Measurements from ENCODE around the gene PPP6R3.
A peak's percentile ranks its signal among the peaks of the same experiment; 100 is the strongest.
"Not testable (repeated sequence)": the region's sequence is repeated elsewhere in the genome, so short reads cannot be mapped to it uniquely, and the experiment has no call there.

The PPP6R3 gene

DNA sequence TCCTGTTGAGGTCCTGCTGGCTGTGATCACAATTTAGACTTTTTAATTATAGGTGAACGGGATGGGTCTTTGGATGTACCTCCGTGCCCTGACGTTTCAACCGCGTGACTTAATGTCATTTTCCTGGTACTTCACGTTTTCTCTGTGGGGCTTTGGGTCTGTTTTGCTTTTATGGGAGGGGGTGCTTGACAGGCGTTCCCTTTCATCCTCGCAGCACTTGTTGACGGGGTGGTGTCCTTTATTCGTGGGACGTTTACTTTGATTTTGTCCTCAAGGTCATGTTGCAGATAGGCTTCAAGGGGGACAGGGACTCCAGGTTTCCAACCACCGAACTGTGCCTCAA lies 994 bp downstream of the PPP6R3 start:
- no peaks in the 10 kb centered on the region for H3K27me3 ChIP-seq (ENCODE audit: control insufficient read depth in 1 of 2, insufficient read depth in 2 of 2, low read length in 2 of 2)
- peaks cover 38% of the 10 kb centered on the region for H3K4me1 ChIP-seq (ENCODE audit: insufficient read depth, low read length)
- peak overlapping the region; percentile 36 to 77 for H3K4me3 ChIP-seq (ENCODE audit: low read depth in 1 of 2, low read length in 2 of 2)
- H3K27ac ChIP-seq (ENCODE audit: low read depth, low read length) = no peak overlapping the region
- H3K9me3 ChIP-seq (ENCODE audit: low read length) = no peaks in the 10 kb centered on the region
- no peaks in the 10 kb centered on the region for H3K36me3 ChIP-seq (ENCODE audit: insufficient read depth, low read length)
- peak overlapping the region; percentile 51 for H3K9ac ChIP-seq (ENCODE audit: low read length)

GRCh38 chr11:68463714-68464113 lies 3.2 kb downstream of the PPP6R3 start:
- Histone ChIP-seq H3K4me3 (ENCODE audit: low read depth in 1 of 2, low read length in 2 of 2) (no peak overlapping the region), H3K36me3 (ENCODE audit: insufficient read depth, low read length) (no peaks in the 10 kb centered on the region), H3K27ac (ENCODE audit: low read depth, low read length) (no peak overlapping the region), H3K27me3 (ENCODE audit: control insufficient read depth in 1 of 2, insufficient read depth in 2 of 2, low read length in 2 of 2) (no peaks in the 10 kb centered on the region), H3K9ac (ENCODE audit: low read length) (no peak overlapping the region), H3K4me1 (ENCODE audit: insufficient read depth, low read length) (peaks cover 46% of the 10 kb centered on the region), H3K9me3 (ENCODE audit: low read length) (no peaks in the 10 kb centered on the region)

DNA sequence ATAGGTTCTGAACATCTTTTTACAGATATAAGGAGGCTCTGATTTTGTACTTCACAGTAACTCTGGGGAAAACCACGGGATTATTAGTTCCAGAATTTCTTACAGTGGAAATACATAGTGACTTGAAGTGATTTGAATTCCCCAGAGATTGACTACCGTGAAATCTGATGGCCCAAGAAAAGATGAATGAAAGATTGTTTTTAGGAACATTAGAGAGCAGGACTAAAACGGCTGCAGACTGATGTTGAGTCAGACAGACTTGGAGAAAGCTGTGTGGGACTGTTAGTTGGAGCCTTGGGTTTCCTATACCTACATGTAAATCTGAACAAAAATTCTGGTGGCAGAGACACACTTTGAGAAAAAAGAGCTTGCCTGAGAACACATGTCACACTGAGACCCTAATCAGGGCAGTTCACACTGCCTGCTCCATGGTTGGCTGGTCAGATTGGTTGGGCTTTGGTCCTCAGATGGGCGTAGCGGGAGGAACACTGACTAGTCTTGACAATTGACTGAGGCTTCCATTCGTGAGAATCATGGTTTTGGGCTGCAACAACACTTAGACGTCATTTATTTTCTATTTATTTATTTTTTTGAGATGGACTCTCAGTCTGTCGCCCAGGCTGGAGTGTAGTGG lies 6.8 kb downstream of the PPP6R3 start:
- Histone ChIP-seq H3K27ac (ENCODE audit: low read depth, low read length) (no peak overlapping the region), H3K36me3 (ENCODE audit: insufficient read depth, low read length) (peaks cover 6% of the 10 kb centered on the region), H3K27me3 (ENCODE audit: control insufficient read depth in 1 of 2, insufficient read depth in 2 of 2, low read length in 2 of 2) (no peaks in the 10 kb centered on the region), H3K9me3 (ENCODE audit: low read length) (no peaks in the 10 kb centered on the region), H3K4me3 (ENCODE audit: low read depth in 1 of 2, low read length in 2 of 2) (no peak overlapping the region), H3K4me1 (ENCODE audit: insufficient read depth, low read length) (peaks cover 75% of the 10 kb centered on the region), H3K9ac (ENCODE audit: low read length) (no peak overlapping the region)

DNA sequence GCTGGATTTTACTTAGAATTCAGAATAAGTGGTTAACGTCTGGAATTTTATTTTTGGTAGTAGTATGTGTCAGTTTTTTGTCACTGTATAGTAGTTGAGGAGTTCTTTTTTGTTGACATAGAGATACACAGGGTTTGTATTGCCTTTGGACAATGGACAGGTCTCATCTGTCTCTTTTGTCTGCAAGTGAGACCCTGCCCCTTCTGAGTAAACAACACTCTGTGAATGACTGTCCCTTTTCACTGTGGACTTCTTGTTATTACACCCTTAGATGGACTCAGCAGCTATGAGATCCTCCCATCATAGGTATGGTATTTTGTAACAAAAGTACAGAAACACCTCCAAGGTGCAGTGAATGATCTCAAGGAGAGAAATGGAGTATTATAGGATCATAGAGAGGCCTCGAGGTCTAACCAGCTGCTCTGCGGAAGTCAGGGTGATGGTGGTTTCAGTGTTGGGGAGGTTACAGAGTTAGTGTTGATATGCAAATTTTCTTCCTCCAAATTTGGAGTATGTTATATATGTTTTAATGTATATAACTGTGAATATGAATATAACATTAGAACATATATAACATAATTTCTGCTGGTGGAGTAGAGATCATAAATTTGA lies 7.8 kb downstream of the PPP6R3 start:
- H3K9me3 ChIP-seq (ENCODE audit: low read length) = no peaks in the 10 kb centered on the region
- no peak overlapping the region for H3K9ac ChIP-seq (ENCODE audit: low read length)
- no peak overlapping the region for H3K4me3 ChIP-seq (ENCODE audit: low read depth in 1 of 2, low read length in 2 of 2)
- no peaks in the 10 kb centered on the region for H3K27me3 ChIP-seq (ENCODE audit: control insufficient read depth in 1 of 2, insufficient read depth in 2 of 2, low read length in 2 of 2)
- peaks cover 73% of the 10 kb centered on the region for H3K4me1 ChIP-seq (ENCODE audit: insufficient read depth, low read length)
- H3K27ac ChIP-seq (ENCODE audit: low read depth, low read length) = peak overlapping the region; percentile 37
- peaks cover 6% of the 10 kb centered on the region for H3K36me3 ChIP-seq (ENCODE audit: insufficient read depth, low read length)

DNA sequence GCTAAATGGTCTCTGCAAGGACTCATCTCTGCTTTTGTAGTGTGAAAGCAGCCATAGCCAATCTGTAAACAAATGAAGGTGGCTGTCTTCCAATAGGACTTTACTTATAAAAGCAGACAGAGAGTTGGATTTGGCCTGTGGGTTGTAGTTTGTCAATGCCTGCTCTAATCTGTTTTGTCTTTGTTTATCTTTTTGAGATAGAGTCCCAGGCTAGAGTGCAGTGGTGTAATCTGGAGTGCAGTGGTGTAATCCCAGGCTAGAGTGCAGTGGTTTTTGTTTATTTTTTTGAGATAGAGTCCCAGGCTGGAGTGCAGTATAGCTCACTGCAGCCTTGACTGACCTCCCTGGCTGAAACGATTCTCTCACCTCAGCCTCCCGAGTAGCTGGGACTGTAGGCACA lies 8.6 kb downstream of the PPP6R3 start:
- H3K27me3 ChIP-seq (ENCODE audit: control insufficient read depth in 1 of 2, insufficient read depth in 2 of 2, low read length in 2 of 2) = no peaks in the 10 kb centered on the region

GRCh38 chr11:68469642-68470041 lies 9.1 kb downstream of the PPP6R3 start:
- Histone ChIP-seq H3K4me1 (ENCODE audit: insufficient read depth, low read length) (peaks cover 79% of the 10 kb centered on the region), H3K9me3 (ENCODE audit: low read length) (no peaks in the 10 kb centered on the region), H3K4me3 (ENCODE audit: low read depth in 1 of 2, low read length in 2 of 2) (no peak overlapping the region), H3K27ac (ENCODE audit: low read depth, low read length) (no peak overlapping the region), H3K36me3 (ENCODE audit: insufficient read depth, low read length) (peaks cover 6% of the 10 kb centered on the region), H3K9ac (ENCODE audit: low read length) (no peak overlapping the region), H3K27me3 (ENCODE audit: control insufficient read depth in 1 of 2, insufficient read depth in 2 of 2, low read length in 2 of 2) (no peaks in the 10 kb centered on the region)

More for the DNA sequence above, 8.6 kb downstream of the PPP6R3 start:
- Histone ChIP-seq H3K36me3 (ENCODE audit: insufficient read depth, low read length) (peaks cover 6% of the 10 kb centered on the region), H3K4me3 (ENCODE audit: low read depth in 1 of 2, low read length in 2 of 2) (no peak overlapping the region), H3K9me3 (ENCODE audit: low read length) (no peaks in the 10 kb centered on the region), H3K27ac (ENCODE audit: low read depth, low read length) (peak overlapping the region; percentile 37), H3K4me1 (ENCODE audit: insufficient read depth, low read length) (peaks cover 76% of the 10 kb centered on the region), H3K9ac (ENCODE audit: low read length) (no peak overlapping the region)

DNA sequence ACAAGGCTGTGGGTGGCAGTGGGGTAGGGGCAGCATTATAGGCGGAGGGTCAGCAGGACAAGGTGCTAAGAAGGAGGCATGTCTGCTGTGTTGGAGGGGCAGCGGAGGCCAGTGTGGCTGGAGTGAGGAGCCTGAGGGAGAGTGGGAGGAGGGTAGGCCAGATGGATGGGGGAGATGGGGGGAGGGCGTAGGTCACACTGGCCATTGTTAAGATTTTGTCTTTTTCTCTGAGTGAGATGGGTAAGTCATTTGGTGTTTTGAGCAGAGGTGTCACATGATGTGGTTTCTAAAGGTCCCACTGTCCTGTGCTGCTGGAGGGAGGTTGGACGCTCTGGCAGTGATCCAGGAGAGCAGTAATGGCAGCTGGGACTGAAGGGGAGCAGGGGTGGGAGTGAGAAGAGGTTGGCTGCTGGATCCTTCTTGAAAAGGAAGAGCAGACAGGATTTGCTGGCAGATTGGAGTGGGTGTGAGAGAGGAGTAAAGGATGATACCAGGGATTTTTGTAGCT lies 9.8 kb downstream of the PPP6R3 start:
- H3K9me3 ChIP-seq (ENCODE audit: low read length) = no peaks in the 10 kb centered on the region
- no peak overlapping the region for H3K9ac ChIP-seq (ENCODE audit: low read length)
- H3K27me3 ChIP-seq (ENCODE audit: control insufficient read depth in 1 of 2, insufficient read depth in 2 of 2, low read length in 2 of 2) = no peaks in the 10 kb centered on the region
- H3K4me3 ChIP-seq (ENCODE audit: low read depth in 1 of 2, low read length in 2 of 2) = no peak overlapping the region
- H3K36me3 ChIP-seq (ENCODE audit: insufficient read depth, low read length) = peaks cover 6% of the 10 kb centered on the region
- no peak overlapping the region for H3K27ac ChIP-seq (ENCODE audit: low read depth, low read length)
- peaks cover 72% of the 10 kb centered on the region for H3K4me1 ChIP-seq (ENCODE audit: insufficient read depth, low read length)

DNA sequence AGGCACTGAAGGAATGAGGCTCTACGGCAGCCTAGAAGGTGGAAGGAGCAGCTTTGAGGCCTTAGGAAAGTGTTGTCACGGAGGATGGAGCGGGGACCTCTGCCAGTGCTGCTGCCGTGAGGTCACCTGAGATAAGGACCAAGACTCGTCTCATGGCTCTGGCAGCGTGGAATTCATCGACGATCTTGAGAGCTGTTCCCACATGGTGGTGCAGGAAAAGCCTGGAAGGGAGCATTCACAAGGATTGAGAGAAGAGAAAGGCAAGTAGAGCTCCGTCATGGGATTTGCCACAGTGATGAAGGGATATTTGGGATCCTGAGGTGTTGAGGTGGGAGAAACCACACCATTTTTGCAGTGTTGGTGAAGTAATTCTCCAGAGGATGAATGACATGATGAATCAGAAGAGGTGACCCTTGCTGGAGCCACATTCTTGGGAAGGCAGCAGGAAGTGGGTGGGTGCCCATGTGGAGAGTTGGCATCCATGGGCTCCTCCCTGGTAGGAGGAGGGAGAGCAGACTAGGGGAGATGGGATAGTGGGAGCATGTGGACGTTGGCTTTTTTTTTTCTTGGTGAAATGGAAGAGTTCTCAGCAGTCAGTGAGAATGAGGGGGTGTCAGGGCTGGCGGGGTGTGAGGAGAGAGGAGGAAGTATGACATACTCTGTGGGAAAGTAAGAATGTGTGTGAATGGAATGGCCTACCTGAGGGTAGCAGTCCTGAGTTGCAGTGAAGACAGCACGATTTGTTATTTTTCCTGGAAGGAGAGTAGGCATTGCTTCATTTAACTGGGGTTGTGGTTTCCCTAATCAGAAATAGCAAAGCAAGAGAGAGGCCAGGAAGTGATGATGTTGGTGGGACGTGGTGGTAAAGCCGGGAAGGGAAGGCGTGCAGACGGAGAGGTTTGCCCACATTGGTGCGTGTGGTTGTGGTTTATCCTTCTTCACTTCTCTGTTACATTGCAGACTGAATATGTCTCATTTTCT lies 11.1 kb downstream of the PPP6R3 start:
- no peaks in the 10 kb centered on the region for H3K27me3 ChIP-seq (ENCODE audit: control insufficient read depth in 1 of 2, insufficient read depth in 2 of 2, low read length in 2 of 2)
- H3K9me3 ChIP-seq (ENCODE audit: low read length) = no peaks in the 10 kb centered on the region
- H3K4me1 ChIP-seq (ENCODE audit: insufficient read depth, low read length) = peaks cover 63% of the 10 kb centered on the region
- H3K36me3 ChIP-seq (ENCODE audit: insufficient read depth, low read length) = peaks cover 6% of the 10 kb centered on the region
- no peak overlapping the region for H3K4me3 ChIP-seq (ENCODE audit: low read depth in 1 of 2, low read length in 2 of 2)
- H3K9ac ChIP-seq (ENCODE audit: low read length) = no peak overlapping the region
- no peak overlapping the region for H3K27ac ChIP-seq (ENCODE audit: low read depth, low read length)

DNA sequence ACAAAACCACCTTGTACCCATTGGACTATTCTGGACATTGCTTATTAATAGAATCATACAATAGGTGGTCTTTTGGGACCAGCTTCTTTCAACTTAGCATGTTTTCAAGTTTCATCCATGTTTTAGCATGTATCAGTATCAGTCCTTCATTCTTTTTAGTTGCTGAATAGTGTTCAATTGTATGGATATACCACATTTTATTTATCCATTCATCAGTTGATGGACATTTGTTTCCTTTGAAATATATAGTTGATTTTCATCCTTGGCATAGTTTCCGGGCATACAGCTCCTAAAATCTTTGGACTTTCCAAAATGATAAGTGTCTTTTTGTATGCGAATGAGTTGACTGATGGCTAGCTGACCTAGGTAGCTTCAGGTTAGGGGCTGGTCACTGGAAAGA lies 12.2 kb downstream of the PPP6R3 start:
- Histone ChIP-seq H3K4me1 (ENCODE audit: insufficient read depth, low read length) (peaks cover 62% of the 10 kb centered on the region), H3K4me3 (ENCODE audit: low read depth in 1 of 2, low read length in 2 of 2) (no peak overlapping the region), H3K9me3 (ENCODE audit: low read length) (no peaks in the 10 kb centered on the region), H3K36me3 (ENCODE audit: insufficient read depth, low read length) (peaks cover 6% of the 10 kb centered on the region), H3K27ac (ENCODE audit: low read depth, low read length) (no peak overlapping the region), H3K27me3 (ENCODE audit: control insufficient read depth in 1 of 2, insufficient read depth in 2 of 2, low read length in 2 of 2) (no peaks in the 10 kb centered on the region), H3K9ac (ENCODE audit: low read length) (no peak overlapping the region)

GRCh38 chr11:68473693-68474092 lies 13.1 kb downstream of the PPP6R3 start:
- H3K27ac ChIP-seq (ENCODE audit: low read depth, low read length) = no peak overlapping the region
- no peak overlapping the region for H3K4me3 ChIP-seq (ENCODE audit: low read depth in 1 of 2, low read length in 2 of 2)
- no peaks in the 10 kb centered on the region for H3K27me3 ChIP-seq (ENCODE audit: control insufficient read depth in 1 of 2, insufficient read depth in 2 of 2, low read length in 2 of 2)
- H3K4me1 ChIP-seq (ENCODE audit: insufficient read depth, low read length) = peaks cover 55% of the 10 kb centered on the region
- H3K9me3 ChIP-seq (ENCODE audit: low read length) = no peaks in the 10 kb centered on the region
- no peak overlapping the region for H3K9ac ChIP-seq (ENCODE audit: low read length)
- H3K36me3 ChIP-seq (ENCODE audit: insufficient read depth, low read length) = peaks cover 6% of the 10 kb centered on the region

DNA sequence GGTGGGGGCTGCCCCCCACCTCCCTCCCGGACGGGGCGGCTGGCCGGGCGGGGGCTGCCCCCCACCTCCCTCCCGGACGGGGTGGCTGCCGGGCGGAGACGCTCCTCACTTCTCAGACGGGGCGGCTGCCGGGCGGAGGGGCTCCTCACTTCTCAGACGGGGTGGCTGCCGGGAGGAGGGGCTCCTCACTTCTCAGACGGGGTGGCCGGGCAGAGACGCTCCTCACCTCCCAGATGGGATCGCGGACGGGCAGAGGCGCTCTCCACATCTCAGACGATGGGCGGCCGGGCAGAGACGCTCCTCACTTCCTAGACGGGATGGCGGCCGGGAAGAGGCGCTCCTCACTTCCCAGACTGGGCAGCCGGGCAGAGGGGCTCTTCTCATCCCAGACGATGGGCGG lies 15.1 kb downstream of the PPP6R3 start:
- H3K27ac ChIP-seq (ENCODE audit: low read depth, low read length); H3K4me3 ChIP-seq (ENCODE audit: low read depth in 1 of 2, low read length in 2 of 2); H3K27me3 ChIP-seq (ENCODE audit: control insufficient read depth in 1 of 2, insufficient read depth in 2 of 2, low read length in 2 of 2); H3K9ac ChIP-seq (ENCODE audit: low read length); H3K9me3 ChIP-seq (ENCODE audit: low read length); H3K36me3 ChIP-seq (ENCODE audit: insufficient read depth, low read length): not testable (repeated sequence)
- peaks cover 47% of the 10 kb centered on the region for H3K4me1 ChIP-seq (ENCODE audit: insufficient read depth, low read length)
